NCI-H524 (cell line): ENCODE data around the gene MTCH1.
A peak's percentile ranks its signal among the peaks of the same experiment; 100 is the strongest.
"Not testable (repeated sequence)": the region's sequence is repeated elsewhere in the genome, so short reads cannot be mapped to it uniquely, and the experiment has no call there.

Experiments
- DNase-seq, 2 experiments: peaks; one replicate each; lab custom pipeline; 2025; lab: John Stamatoyannopoulos, UW

MTCH1 gene

GRCh38 chr6:36997811-36998722, 12.1 kb upstream of the MTCH1 start:
- DNase-seq = no peak

GRCh38 chr6:36990401-36990800, 4.4 kb upstream of the MTCH1 start:
- DNase-seq = not testable (repeated sequence)

- DNase-seq = no peak
These were observed 3.3 kb upstream of the MTCH1 start for GRCh38 chr6:36989264-36989663.

- no peak for DNase-seq
These were observed 680 bp upstream of the MTCH1 start for GRCh38 chr6:36986704-36987047.

- DNase-seq = no peak
These were observed 584 bp downstream of the MTCH1 start for GRCh38 chr6:36985417-36985807.

- no peak for DNase-seq
These were observed 1.2 kb downstream of the MTCH1 start for GRCh38 chr6:36984581-36985416.

- DNase-seq = no peak
These were observed 2.5 kb downstream of the MTCH1 start for GRCh38 chr6:36983538-36983937.

GRCh38 chr6:36980876-36981619, 4.9 kb downstream of the MTCH1 start:
- peak; percentile 13 to 69 for DNase-seq

- peak in 1 of 2 experiments; percentile 48 for DNase-seq
These were observed 5.9 kb downstream of the MTCH1 start for GRCh38 chr6:36980129-36980528.

- peak; percentile 54 to 79 for DNase-seq
These were observed 6.7 kb downstream of the MTCH1 start for GRCh38 chr6:36979347-36979742.

- peak; percentile 79 to 88 for DNase-seq
These were observed 7.3 kb downstream of the MTCH1 start for GRCh38 chr6:36978421-36979346.

- no peak for DNase-seq
These were observed 8.5 kb downstream of the MTCH1 start for GRCh38 chr6:36977470-36977941.

- DNase-seq = no peak
These were observed 9.1 kb downstream of the MTCH1 start for GRCh38 chr6:36976931-36977330.

- no peak for DNase-seq
These were observed 9.5 kb downstream of the MTCH1 start for GRCh38 chr6:36976509-36976908.

- no peak for DNase-seq
These were observed 10.1 kb downstream of the MTCH1 start for GRCh38 chr6:36976007-36976264.

- DNase-seq = no peak
These were observed 10.6 kb downstream of the MTCH1 start for GRCh38 chr6:36975231-36976006.

- DNase-seq = no peak
These were observed 12.3 kb downstream of the MTCH1 start for GRCh38 chr6:36973647-36974046.

- DNase-seq = no peak
These were observed 12.8 kb downstream of the MTCH1 start for GRCh38 chr6:36973190-36973589.

- DNase-seq = no peak
These were observed 13.9 kb downstream of the MTCH1 start for GRCh38 chr6:36971921-36972673.
